SK-N-SH treated with all-trans-retinoic acid at 6 μM for 48 hours (cell line): ENCODE data around the gene MBNL2.

Source experiments
- ATAC-seq: fragments of 200-7000 bp; cut with Tn5 transposase; 3 replicates; pipeline ENCODE4 v1.9.1; 2020; ENCODE audit warnings: mild to moderate bottlenecking, moderate library complexity
- ARNTL ChIP-seq: fragments of 450-650 bp; formaldehyde crosslinking; IDR thresholded peaks from 2 replicates; pipeline ENCODE4 v1.5.0; 2020; ENCODE audit warnings: low read depth, mild to moderate bottlenecking, moderate library complexity, borderline replicate concordance
- BACH2 ChIP-seq: fragments of 250-450 bp; sonication (Bioruptor Pico); IDR thresholded peaks from 2 replicates; pipeline ENCODE4 v1.9.0; 2021; ENCODE audit warnings: mild to moderate bottlenecking, borderline replicate concordance
- CREB5 ChIP-seq: fragments of 250-450 bp; sonication (Bioruptor Pico); IDR thresholded peaks from 2 replicates; pipeline ENCODE4 v1.5.1; 2020; ENCODE audit warnings: low read depth, mild to moderate bottlenecking, moderate library complexity
- CSDC2 ChIP-seq: fragments of 250-450 bp; sonication (Bioruptor Pico); IDR thresholded peaks from 2 replicates; pipeline ENCODE4 v1.5.0; 2020; ENCODE audit warnings: mild to moderate bottlenecking, moderate library complexity
- CSRNP3 ChIP-seq: fragments of 250-450 bp; sonication (Bioruptor Pico); IDR thresholded peaks from 2 replicates; pipeline ENCODE4 v1.5.1; 2021; ENCODE audit warnings: mild to moderate bottlenecking, moderate library complexity
- ESRRG ChIP-seq: fragments of 250-450 bp; sonication (Bioruptor Pico); IDR thresholded peaks from 2 replicates; pipeline ENCODE4 v1.6.1; 2021; ENCODE audit warnings: mild to moderate bottlenecking
- GLIS3 ChIP-seq: fragments of 250-450 bp; sonication (Bioruptor Pico); IDR thresholded peaks from 2 replicates; pipeline ENCODE4 v1.5.0; 2020; ENCODE audit warnings: mild to moderate bottlenecking, moderate library complexity
- ISL1 ChIP-seq: fragments of 250-450 bp; sonication (Bioruptor Pico); IDR thresholded peaks from 2 replicates; pipeline ENCODE4 v2.1.2; 2022; ENCODE audit warnings: mild to moderate bottlenecking, moderate library complexity
- OSR1 ChIP-seq: fragments of 250-450 bp; sonication (Bioruptor Pico); IDR thresholded peaks from 2 replicates; pipeline ENCODE4 v1.8.0; 2022; ENCODE audit warnings: moderate library complexity, mild to moderate bottlenecking, inconsistent platforms
- PATZ1 ChIP-seq: fragments of 250-450 bp; sonication (Bioruptor Pico); IDR thresholded peaks from 2 replicates; pipeline ENCODE4 v1.8.0; 2020; ENCODE audit warnings: mild to moderate bottlenecking, moderate library complexity, borderline replicate concordance
- POU6F1 ChIP-seq: fragments of 250-450 bp; sonication (Bioruptor Pico); IDR thresholded peaks from 2 replicates; pipeline ENCODE4 v1.8.0; 2021; ENCODE audit warnings: low read depth, mild to moderate bottlenecking, moderate library complexity, borderline replicate concordance
- PPARA ChIP-seq: fragments of 250-450 bp; sonication (Bioruptor Pico); IDR thresholded peaks from 2 replicates; pipeline ENCODE4 v1.5.0; 2020; ENCODE audit warnings: mild to moderate bottlenecking, borderline replicate concordance
- RARB ChIP-seq: fragments of 250-450 bp; sonication (Bioruptor Pico); IDR thresholded peaks from 2 replicates; pipeline ENCODE4 v1.8.0; 2021; ENCODE audit warnings: mild to moderate bottlenecking, moderate library complexity
- SNAI2 ChIP-seq: fragments of 250-450 bp; sonication (Bioruptor Pico); IDR thresholded peaks from 2 replicates; pipeline ENCODE4 v1.5.0; 2020; ENCODE audit warnings: mild to moderate bottlenecking, moderate library complexity
- TCF4 ChIP-seq: fragments of 250-450 bp; sonication (Bioruptor Pico); IDR thresholded peaks from 2 replicates; pipeline ENCODE4 v1.8.0; 2021; ENCODE audit warnings: mild to moderate bottlenecking, moderate library complexity, borderline replicate concordance
- TOX ChIP-seq: fragments of 250-450 bp; sonication (Bioruptor Pico); IDR thresholded peaks from 2 replicates; pipeline ENCODE4 v1.8.0; 2021; ENCODE audit warnings: mild to moderate bottlenecking, moderate library complexity, borderline replicate concordance
- TSHZ2 ChIP-seq: fragments of 250-450 bp; sonication (Bioruptor Pico); IDR thresholded peaks from 2 replicates; pipeline ENCODE4 v1.5.0; 2020; ENCODE audit warnings: mild to moderate bottlenecking, moderate library complexity
- ZFP3 ChIP-seq: fragments of 250-450 bp; sonication (Bioruptor Pico); IDR thresholded peaks from 2 replicates; pipeline ENCODE4 v1.5.0; 2020; ENCODE audit warnings: mild to moderate bottlenecking, moderate library complexity
- ZNF565 ChIP-seq: fragments of 450-650 bp; formaldehyde crosslinking; conservative IDR thresholded peaks from 2 replicates; pipeline ENCODE4 v1.5.0; 2020; ENCODE audit warnings: low read depth, mild to moderate bottlenecking, moderate library complexity
- ZNF70 ChIP-seq: fragments of 450-650 bp; formaldehyde crosslinking; IDR thresholded peaks from 2 replicates; pipeline ENCODE4 v1.5.0; 2020; ENCODE audit warnings: mild to moderate bottlenecking, moderate library complexity
- ZNF8 ChIP-seq: fragments of 450-650 bp; formaldehyde crosslinking; IDR thresholded peaks from 2 replicates; pipeline ENCODE4 v1.5.0; 2020; ENCODE audit warnings: mild to moderate bottlenecking, moderate library complexity

The MBNL2 gene

GRCh38 chr13:97408938-97409337 is 186.8 kb downstream of the MBNL2 start (continued):
- TF ChIP-seq CSRNP3 (CRISPR knock-in tag) (no peak), ARNTL (no peak), RARB (CRISPR knock-in tag) (no peak), TCF4 (CRISPR knock-in tag) (no peak), ISL1 (CRISPR knock-in tag) (no peak), ZNF70 (CRISPR knock-in tag) (no peak), PATZ1 (CRISPR knock-in tag) (no peak), SNAI2 (no peak)
- TF ChIP-seq, all 23 proteins: peak for 0

GRCh38 chr13:97411984-97412383 is 189.9 kb downstream of the MBNL2 start:
- TF ChIP-seq TSHZ2: no peak
- TF ChIP-seq RARB (CRISPR knock-in tag): no peak
- TF ChIP-seq ZNF70 (CRISPR knock-in tag): no peak
- no peak for TF ChIP-seq ZNF8
- TF ChIP-seq SNAI2: no peak
- no peak for TF ChIP-seq BACH2
- TF ChIP-seq CREB5 (CRISPR knock-in tag): no peak
- no peak for TF ChIP-seq TOX
- no peak for TF ChIP-seq ZFP3 (CRISPR knock-in tag)
- TF ChIP-seq CSDC2 (CRISPR knock-in tag): no peak
- no peak for TF ChIP-seq ARNTL
- TF ChIP-seq, all 23 proteins: peak for 0

GRCh38 chr13:97413694-97414093 is 191.6 kb downstream of the MBNL2 start:
- ATAC-seq: no peak

More at GRCh38 chr13:97411984-97412383, 189.9 kb downstream of the MBNL2 start:
- no peak for ATAC-seq

More at GRCh38 chr13:97413694-97414093, 191.6 kb downstream of the MBNL2 start:
- TF ChIP-seq ZFP3 (CRISPR knock-in tag) (no peak), TSHZ2 (no peak), ZNF565 (CRISPR knock-in tag) (no peak), POU6F1 (CRISPR knock-in tag) (no peak), TOX (no peak), TCF4 (CRISPR knock-in tag) (no peak), CREB5 (CRISPR knock-in tag) (no peak), SNAI2 (no peak), BACH2 (no peak), ARNTL (no peak), RARB (CRISPR knock-in tag) (no peak), PPARA (CRISPR knock-in tag) (no peak), PATZ1 (CRISPR knock-in tag) (no peak), GLIS3 (CRISPR knock-in tag) (no peak), ISL1 (CRISPR knock-in tag) (no peak), OSR1 (CRISPR knock-in tag) (no peak), ESRRG (no peak)
